Activated CD4-positive, alpha-beta T cell treated with anti-CD3 and anti-CD28 coated beads, Interleukin-2, Interleukin-4, amounts not matched to agents 100 ng/mL and 50 ng/mL, durations not matched to agents 16 hours and 8 hours (primary cell): Measurements from ENCODE around the gene DQX1.

ENCODE experiments used
- DNase-seq: peaks from one replicate; pipeline ENCODE4 v3.0.0-alpha.2; 2020; ENCODE audit warnings: low spot score

Gene DQX1

GRCh38 chr2:74554820-74555531, 28.9 kb upstream of the DQX1 start:
- no peak for DNase-seq

GRCh38 chr2:74553892-74554819, 28.1 kb upstream of the DQX1 start, which contains the start of the genes DOK1 and LOXL3:
Gene DOK1 (plus strand): TSS chr2:74554720. CDS start chr2:74554755, 35 bp downstream.
Gene LOXL3 (minus strand): TSS chr2:74553942. CDS start chr2:74552634, 1,308 bp downstream.
- peak; percentile 86 for DNase-seq

GRCh38 chr2:74552914-74553811, 27.1 kb upstream of the DQX1 start:
- no peak for DNase-seq

GRCh38 chr2:74551942-74552913, 26.2 kb upstream of the DQX1 start:
- DNase-seq: no peak

- no peak for DNase-seq
Measured at GRCh38 chr2:74551530-74551929, 25.5 kb upstream of the DQX1 start.

GRCh38 chr2:74550231-74550630, 24.2 kb upstream of the DQX1 start:
- no peak for DNase-seq

GRCh38 chr2:74548900-74549826, 23.1 kb upstream of the DQX1 start:
- DNase-seq: no peak

- DNase-seq: no peak
Measured at GRCh38 chr2:74548285-74548899, 22.4 kb upstream of the DQX1 start.

- no peak for DNase-seq
Measured at GRCh38 chr2:74546004-74546403, 20.0 kb upstream of the DQX1 start.

- no peak for DNase-seq
Measured at GRCh38 chr2:74544634-74545033, 18.6 kb upstream of the DQX1 start.

- no peak for DNase-seq
Measured at GRCh38 chr2:74542978-74543377, 16.9 kb upstream of the DQX1 start.

GRCh38 chr2:74540291-74540690, 14.3 kb upstream of the DQX1 start:
- no peak for DNase-seq

GRCh38 chr2:74538881-74539339, 12.9 kb upstream of the DQX1 start:
- DNase-seq: no peak

- no peak for DNase-seq
Measured at GRCh38 chr2:74537140-74537539, 11.1 kb upstream of the DQX1 start.

GRCh38 chr2:74536166-74536950, 10.3 kb upstream of the DQX1 start:
- DNase-seq: no peak

GRCh38 chr2:74535440-74535965, 9.5 kb upstream of the DQX1 start:
- DNase-seq: no peak

- DNase-seq: no peak
Measured at GRCh38 chr2:74534411-74534810, 8.4 kb upstream of the DQX1 start.

GRCh38 chr2:74533464-74533863, 7.4 kb upstream of the DQX1 start:
- no peak for DNase-seq
